Keratinocyte (primary cell): Measurements from ENCODE around the gene FPR1.

ENCODE experiments used
- CTCF ChIP-seq, 3 experiments: IDR thresholded peaks in 1 of 3; conservative IDR thresholded peaks in 1 of 3; optimal IDR thresholded peaks in 1 of 3; 2 replicates in 2 of 3; 3 replicates in 1 of 3; pipeline versions ENCODE3 to v1.5.1; 2011; ENCODE audit warnings: low read length in 3 of 3, mild to moderate bottlenecking in 3 of 3, moderate library complexity in 2 of 3, control low read depth in 1 of 3, inconsistent platforms in 1 of 3; ENCODE audit not compliant: insufficient read depth in 2 of 3; ENCODE audit errors: extremely low read depth in 1 of 3
- EZH2 ChIP-seq: IDR thresholded peaks from one replicate; pipeline ENCODE4 v1.6.1; 2012; ENCODE audit warnings: inconsistent platforms, mild to moderate bottlenecking, low read length, moderate library complexity

- TF ChIP-seq EZH2 (no peak), CTCF (optimal IDR thresholded peaks at IDR 0.05 in 1 of 3, IDR thresholded peaks at IDR 0.05 in 1 of 3, conservative IDR thresholded peaks at IDR 0.05 in 1 of 3; ENCODE audit: extremely low read depth in 1 of 3, insufficient read depth in 2 of 3, low read length in 3 of 3) (no peak)
These were observed 1.7 kb downstream of the FPR1 start for GRCh38 chr19:51749979-51750378.
